Activated CD4-positive, alpha-beta T cell treated with anti-CD3 and anti-CD28 coated beads, Interleukin-2, amount 10 ng/mL, durations not matched to agents 7 days and 5 days (primary cell): ENCODE results near the gene DLGAP1. TPM values are rescaled to one million over a fixed set of nuclear protein-coding genes. Genes with fewer than 3 reads are reported as not detected.

Experiments used
- CTCF ChIA-PET: fragments of 350-600 bp; sonication (Branson Sonifier 250); formaldehyde crosslinking; loops from one replicate; lab custom pipeline; 2021; ENCODE audit warnings: antibody characterized with exemption; lab: Charles Lee
- POLR2A ChIA-PET: fragments of 350-600 bp; sonication (Branson Sonifier 250); formaldehyde crosslinking; loops from one replicate; lab custom pipeline; 2021; ENCODE audit warnings: antibody characterized with exemption; lab: Charles Lee
- DNase-seq: peaks from one replicate; pipeline ENCODE4 v3.0.0-alpha.2; 2020
- H3K27ac Mint-ChIP-seq: one replicate; pipeline ENCODE4 v1.8.0; 2021; ENCODE audit warnings: mild to moderate bottlenecking, moderate library complexity, mixed read lengths
- H3K27me3 Mint-ChIP-seq: one replicate; pipeline ENCODE4 v1.8.0; 2021; ENCODE audit warnings: mixed read lengths
- H3K36me3 Mint-ChIP-seq: one replicate; pipeline ENCODE4 v1.8.0; 2021; ENCODE audit warnings: low read depth, mixed read lengths
- H3K4me1 Mint-ChIP-seq: one replicate; pipeline ENCODE4 v1.8.0; 2021; ENCODE audit warnings: mixed read lengths
- H3K4me3 Mint-ChIP-seq: one replicate; pipeline ENCODE4 v1.8.0; 2021; ENCODE audit warnings: mild to moderate bottlenecking, moderate library complexity, mixed read lengths
- H3K9me3 Mint-ChIP-seq: one replicate; pipeline ENCODE4 v1.8.0; 2021; ENCODE audit warnings: mixed read lengths
- total RNA-seq, 2 experiments: library from RNA; stranded (reverse); gene quantifications; one replicate each; pipeline ENCODE4 v1.2.3, GENCODE V29; 2021

Gene DLGAP1
- total RNA-seq, 2 experiments from 2014 or later, result 0.10 TPM; not detected in 1

DNA sequence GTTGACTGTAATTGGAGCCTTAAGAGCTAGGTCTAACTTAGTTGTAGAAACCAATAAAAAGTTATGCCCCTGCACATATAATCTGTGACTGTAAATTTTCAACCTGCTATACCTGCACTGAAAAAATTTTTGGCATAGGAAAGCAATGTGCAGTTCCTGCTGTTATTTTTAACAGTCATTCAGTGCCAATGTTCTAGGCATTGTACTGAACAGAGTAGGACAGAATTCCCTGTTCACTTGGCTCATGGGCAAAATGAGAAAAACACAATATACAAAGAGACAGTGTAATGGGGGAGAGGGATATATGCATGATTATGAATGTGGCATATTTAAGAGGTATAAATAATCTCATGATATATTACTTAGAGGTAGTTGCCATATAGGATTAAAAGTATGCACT is 547.2 kb downstream of the DLGAP1 start:
- no peaks in the 10 kb centered on the region for H3K9me3 Mint-ChIP-seq
- H3K4me3 Mint-ChIP-seq, result no peak overlapping the region

DNA sequence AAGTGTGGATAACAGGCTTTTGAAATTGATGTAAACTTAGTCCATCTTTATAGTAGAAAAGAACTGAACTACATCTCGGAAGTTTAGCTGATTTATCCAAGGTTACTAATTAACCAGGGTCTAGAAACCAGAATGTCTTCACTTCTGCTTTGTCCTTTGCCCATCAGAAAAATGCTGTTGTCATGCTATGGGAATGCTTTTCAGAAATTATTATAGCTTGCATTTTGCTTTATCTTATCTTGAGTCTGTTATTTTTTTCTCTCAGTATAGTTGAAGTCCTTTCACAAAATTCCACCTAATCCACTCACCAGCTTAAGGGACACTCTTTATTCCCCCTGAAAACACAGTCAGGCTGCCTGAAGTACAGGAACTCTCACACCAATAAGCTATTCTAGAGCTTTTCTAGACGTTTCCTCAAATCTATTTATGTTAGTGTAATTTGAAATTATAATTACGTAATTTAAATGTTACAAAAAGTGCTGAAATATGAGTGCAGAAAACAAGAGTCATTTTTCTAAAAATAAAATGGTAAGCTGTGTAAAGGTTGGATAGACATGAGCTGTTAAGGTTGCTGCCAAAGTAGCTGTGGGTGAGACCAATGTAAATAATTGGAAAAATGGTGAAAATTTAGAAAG is 548.9 kb downstream of the DLGAP1 start:
- Mint-ChIP-seq H3K4me3 (no peak overlapping the region), H3K9me3 (no peaks in the 10 kb centered on the region), H3K36me3 (no peaks in the 10 kb centered on the region), H3K4me1 (no peaks in the 10 kb centered on the region), H3K27ac (no peak overlapping the region), H3K27me3 (peaks cover 6% of the 10 kb centered on the region)
- no peak for DNase-seq
- POLR2A ChIA-PET, result no interaction called here
- CTCF ChIA-PET, result no interaction called here

More for the DNA sequence above, 547.2 kb downstream of the DLGAP1 start:
- Mint-ChIP-seq H3K27ac (no peak overlapping the region), H3K4me1 (no peaks in the 10 kb centered on the region), H3K36me3 (no peaks in the 10 kb centered on the region), H3K27me3 (peaks cover 4% of the 10 kb centered on the region)
- POLR2A ChIA-PET, result no interaction called here
- CTCF ChIA-PET, result no interaction called here
- DNase-seq, result no peak

DNA sequence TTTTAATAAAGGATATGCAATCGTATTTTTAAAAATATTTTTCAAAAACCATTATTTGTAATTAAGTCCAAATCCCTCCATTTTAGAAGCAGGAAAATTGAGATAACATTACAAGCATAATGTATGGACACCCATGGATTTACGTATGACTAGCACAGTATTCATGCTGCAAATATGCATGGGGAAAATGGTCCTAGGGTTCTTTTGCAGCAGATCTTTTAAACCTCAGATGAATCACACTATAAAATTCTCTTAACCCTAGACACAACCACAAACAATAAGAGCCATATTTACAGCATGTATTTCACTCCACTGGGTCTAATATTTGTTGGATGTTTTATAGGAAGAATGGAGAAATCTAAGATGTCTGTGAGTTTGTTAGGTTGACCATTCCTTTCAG is 551.8 kb downstream of the DLGAP1 start:
- POLR2A ChIA-PET, result no interaction called here
- H3K27me3 Mint-ChIP-seq, result peaks cover 4% of the 10 kb centered on the region
- no peaks in the 10 kb centered on the region for H3K4me1 Mint-ChIP-seq
- H3K27ac Mint-ChIP-seq, result no peak overlapping the region
- CTCF ChIA-PET, result no interaction called here
- H3K9me3 Mint-ChIP-seq, result no peaks in the 10 kb centered on the region
- DNase-seq, result no peak
- no peaks in the 10 kb centered on the region for H3K36me3 Mint-ChIP-seq
- H3K4me3 Mint-ChIP-seq, result no peak overlapping the region

DNA sequence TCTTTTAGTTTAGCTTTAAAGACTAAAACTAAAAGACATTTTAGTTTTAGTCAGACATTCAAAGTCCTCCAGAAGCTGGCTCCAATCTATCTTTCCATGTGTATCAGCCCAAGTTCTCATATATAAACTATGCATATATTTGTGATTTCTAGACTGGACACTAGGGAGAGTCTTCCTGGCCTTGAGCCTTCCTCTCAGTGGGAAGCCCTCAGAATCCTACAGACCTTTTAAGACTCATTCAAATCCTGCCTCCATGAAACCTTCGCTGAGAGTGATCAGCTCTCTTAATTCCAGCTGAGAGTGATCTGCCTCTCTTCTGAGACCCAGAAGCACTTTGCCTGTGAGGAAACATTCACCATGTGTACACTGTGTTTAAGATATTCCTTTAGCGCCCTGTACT is 552.4 kb downstream of the DLGAP1 start:
- ChIA-PET CTCF (no interaction called here), POLR2A (no interaction called here)
- H3K4me1 Mint-ChIP-seq, result no peaks in the 10 kb centered on the region
- H3K27ac Mint-ChIP-seq, result no peak overlapping the region
- H3K9me3 Mint-ChIP-seq, result no peaks in the 10 kb centered on the region
- DNase-seq, result no peak
- no peak overlapping the region for H3K4me3 Mint-ChIP-seq
- H3K36me3 Mint-ChIP-seq, result no peaks in the 10 kb centered on the region
- peaks cover 4% of the 10 kb centered on the region for H3K27me3 Mint-ChIP-seq

DNA sequence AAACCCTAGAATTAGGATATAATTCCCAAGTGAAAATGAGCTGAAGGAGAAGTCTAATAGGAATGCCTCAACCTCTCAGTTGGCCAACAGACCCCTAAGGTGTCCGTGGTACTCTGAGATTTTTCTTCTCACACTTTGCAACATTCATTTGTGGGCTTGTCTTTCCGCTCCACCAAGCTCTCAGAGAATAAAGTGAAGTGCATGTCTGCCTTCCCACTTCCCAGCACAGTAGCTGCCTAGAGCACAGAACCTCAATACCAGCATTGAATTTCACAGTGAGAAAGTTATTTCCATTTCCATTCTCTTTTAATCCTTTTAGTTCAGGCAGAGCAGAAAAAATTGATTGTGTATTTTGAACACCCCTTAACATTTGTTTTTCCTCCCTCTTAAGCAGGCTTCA is 553.3 kb downstream of the DLGAP1 start:
- no peaks in the 10 kb centered on the region for H3K4me1 Mint-ChIP-seq
- CTCF ChIA-PET, result no interaction called here
- no peak for DNase-seq
- no peak overlapping the region for H3K4me3 Mint-ChIP-seq
- no peaks in the 10 kb centered on the region for H3K36me3 Mint-ChIP-seq
- no peak overlapping the region for H3K27ac Mint-ChIP-seq
- H3K27me3 Mint-ChIP-seq, result peaks cover 4% of the 10 kb centered on the region
- POLR2A ChIA-PET, result no interaction called here
- no peaks in the 10 kb centered on the region for H3K9me3 Mint-ChIP-seq

- DNase-seq, result no peak
- Mint-ChIP-seq H3K36me3 (no peaks in the 10 kb centered on the region), H3K27me3 (peaks cover 2% of the 10 kb centered on the region), H3K4me1 (no peaks in the 10 kb centered on the region), H3K9me3 (no peaks in the 10 kb centered on the region), H3K27ac (no peak overlapping the region), H3K4me3 (no peak overlapping the region)
- CTCF ChIA-PET, result interaction anchor here (0.5 to 1.0 kb wide), 2 partner anchors 18 to 43 kb away, joined by 3 to 4 read pairs; no protein-coding TSS in a partner anchor
- POLR2A ChIA-PET, result no interaction called here
These were observed 554.1 kb downstream of the DLGAP1 start for GRCh38 chr18:3901042-3901441.

GRCh38 chr18:3900327-3900726 is 554.8 kb downstream of the DLGAP1 start:
- H3K4me1 Mint-ChIP-seq, result no peaks in the 10 kb centered on the region
- no peak overlapping the region for H3K4me3 Mint-ChIP-seq
- no peak for DNase-seq
- no peaks in the 10 kb centered on the region for H3K9me3 Mint-ChIP-seq
- peaks cover 2% of the 10 kb centered on the region for H3K27me3 Mint-ChIP-seq
- ChIA-PET CTCF (interaction anchor here (1.0 kb wide), 1 partner anchor 44 kb away, joined by 3 read pairs; no protein-coding TSS in a partner anchor), POLR2A (interaction anchor here (0.6 kb wide), 1 partner anchor 14 kb away, joined by 5 read pairs; no protein-coding TSS in a partner anchor)
- no peaks in the 10 kb centered on the region for H3K36me3 Mint-ChIP-seq
- no peak overlapping the region for H3K27ac Mint-ChIP-seq

- Mint-ChIP-seq H3K4me3 (no peak overlapping the region), H3K27me3 (peaks cover 2% of the 10 kb centered on the region)
- CTCF ChIA-PET, result no interaction called here
These were observed 556.1 kb downstream of the DLGAP1 start for GRCh38 chr18:3898861-3899613.

GRCh38 chr18:3892152-3892551 is 563.0 kb downstream of the DLGAP1 start:
- Mint-ChIP-seq H3K9me3 (no peaks in the 10 kb centered on the region), H3K4me1 (no peaks in the 10 kb centered on the region), H3K27ac (no peak overlapping the region), H3K27me3 (peaks cover 4% of the 10 kb centered on the region), H3K4me3 (no peak overlapping the region), H3K36me3 (no peaks in the 10 kb centered on the region)
- CTCF ChIA-PET, result no interaction called here
- no peak for DNase-seq
- POLR2A ChIA-PET, result no interaction called here

More at GRCh38 chr18:3898861-3899613, 556.1 kb downstream of the DLGAP1 start:
- Mint-ChIP-seq H3K36me3 (no peaks in the 10 kb centered on the region), H3K4me1 (no peaks in the 10 kb centered on the region), H3K9me3 (no peaks in the 10 kb centered on the region), H3K27ac (no peak overlapping the region)
- DNase-seq, result no peak
- POLR2A ChIA-PET, result no interaction called here

DNA sequence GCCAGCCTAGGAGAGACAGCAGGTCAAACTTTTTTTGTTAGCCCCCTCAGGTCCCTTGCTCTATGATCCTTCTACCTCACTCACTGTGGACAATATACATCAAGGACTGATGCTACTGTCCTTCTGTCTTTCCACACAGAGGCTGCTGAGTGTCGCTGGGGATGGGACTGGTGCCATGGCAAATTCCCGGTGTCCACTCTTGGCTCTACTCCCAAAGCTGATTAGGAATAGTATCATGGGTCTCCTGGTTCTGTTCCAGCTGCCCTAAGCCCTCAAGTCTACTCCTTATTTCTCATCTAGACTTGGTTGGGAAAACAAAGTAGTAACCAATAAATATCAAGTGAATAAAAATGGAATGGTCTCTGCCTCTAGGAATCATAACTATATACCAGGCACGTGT is 563.9 kb downstream of the DLGAP1 start:
- DNase-seq, result no peak
- no peaks in the 10 kb centered on the region for H3K36me3 Mint-ChIP-seq
- ChIA-PET POLR2A (no interaction called here), CTCF (no interaction called here)
- H3K9me3 Mint-ChIP-seq, result no peaks in the 10 kb centered on the region
- H3K4me1 Mint-ChIP-seq, result no peaks in the 10 kb centered on the region
- H3K27ac Mint-ChIP-seq, result no peak overlapping the region
- H3K27me3 Mint-ChIP-seq, result peaks cover 6% of the 10 kb centered on the region
- H3K4me3 Mint-ChIP-seq, result no peak overlapping the region

DNA sequence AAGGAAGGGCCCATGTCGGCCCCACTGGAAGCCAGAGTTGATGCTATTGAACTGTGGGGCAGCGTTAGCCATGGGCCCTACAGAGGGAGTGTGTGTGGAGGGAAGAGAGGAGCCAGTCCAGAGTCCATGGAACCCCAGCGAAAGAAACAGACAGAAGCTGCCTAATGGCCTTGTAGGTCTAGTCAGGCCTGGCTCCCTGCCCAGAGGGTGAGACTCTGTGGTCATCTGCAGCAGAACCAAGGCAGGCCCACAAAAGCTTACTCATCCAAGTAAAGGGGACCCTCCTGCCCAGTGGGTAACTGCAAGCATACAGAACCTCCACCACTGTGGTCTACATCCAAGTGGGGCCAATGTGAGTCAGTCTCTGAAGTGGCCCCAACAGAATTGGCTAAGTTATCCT is 565.3 kb downstream of the DLGAP1 start:
- ChIA-PET POLR2A (no interaction called here), CTCF (no interaction called here)
- Mint-ChIP-seq H3K4me3 (no peak overlapping the region), H3K9me3 (no peaks in the 10 kb centered on the region), H3K27ac (no peak overlapping the region), H3K27me3 (peaks cover 6% of the 10 kb centered on the region), H3K36me3 (no peaks in the 10 kb centered on the region), H3K4me1 (no peaks in the 10 kb centered on the region)
- DNase-seq, result no peak

- Mint-ChIP-seq H3K27me3 (peaks cover 6% of the 10 kb centered on the region), H3K4me3 (no peak overlapping the region), H3K36me3 (no peaks in the 10 kb centered on the region), H3K27ac (no peak overlapping the region), H3K4me1 (no peaks in the 10 kb centered on the region), H3K9me3 (no peaks in the 10 kb centered on the region)
- POLR2A ChIA-PET, result no interaction called here
- no peak for DNase-seq
- CTCF ChIA-PET, result interaction anchor here (0.5 kb wide), 1 partner anchor 74 kb away, joined by 3 read pairs; no protein-coding TSS in a partner anchor
These were observed 566.0 kb downstream of the DLGAP1 start for GRCh38 chr18:3889121-3889520.

DNA sequence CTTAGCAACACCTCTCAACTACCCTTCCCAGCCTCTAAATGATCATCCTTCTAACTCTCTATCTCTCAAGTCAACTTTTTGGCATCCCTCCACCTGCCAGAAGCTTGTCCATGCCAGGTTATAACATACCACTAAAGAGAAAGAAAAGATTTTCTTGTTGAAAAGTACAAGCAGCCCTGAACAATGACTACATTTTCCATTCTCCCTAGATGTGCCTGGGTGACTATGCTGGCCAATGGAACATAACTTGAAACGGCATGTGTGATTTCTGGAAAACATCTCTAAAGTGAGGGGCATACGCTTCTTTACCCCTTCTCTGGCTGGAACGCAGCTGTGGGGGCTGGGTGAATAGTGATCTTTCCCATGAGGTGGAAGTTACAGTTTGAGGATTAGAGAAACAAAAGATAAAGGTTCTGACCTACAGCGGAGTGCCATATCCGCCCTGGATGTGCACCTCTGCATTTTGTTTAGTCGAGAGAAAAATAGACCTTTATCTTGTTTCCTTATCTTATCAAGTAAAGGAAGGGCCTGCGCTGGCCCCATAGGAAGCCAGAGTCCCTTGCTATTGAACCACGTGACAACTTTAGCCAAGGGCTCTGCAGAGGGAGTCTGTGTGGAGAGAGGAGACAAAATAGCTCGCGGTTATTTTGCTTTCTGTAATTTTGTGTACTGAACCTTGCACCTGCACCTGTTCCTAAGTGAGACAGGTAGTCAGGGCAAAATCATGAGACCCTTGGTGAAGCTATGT is 568.4 kb downstream of the DLGAP1 start:
- CTCF ChIA-PET, result no interaction called here
- Mint-ChIP-seq H3K36me3 (no peaks in the 10 kb centered on the region), H3K27me3 (peaks cover 6% of the 10 kb centered on the region), H3K4me1 (no peaks in the 10 kb centered on the region), H3K4me3 (no peak overlapping the region), H3K9me3 (no peaks in the 10 kb centered on the region), H3K27ac (no peak overlapping the region)
- POLR2A ChIA-PET, result no interaction called here
- DNase-seq, result no peak
